Erythroblast (primary cell): ENCODE results near the gene UPK3BL2.
"Not testable (repeated sequence)": the region's sequence is repeated elsewhere in the genome, so short reads cannot be mapped to it uniquely, and the experiment has no call there.

ENCODE experiments used
- GATA1 ChIP-seq: IDR thresholded peaks from 2 replicates; pipeline ENCODE4 v1.6.1; 2011; ENCODE audit warnings: low read depth, mild to moderate bottlenecking, control low read depth, low read length, moderate library complexity
- POLR2A ChIP-seq: IDR thresholded peaks from 2 replicates; pipeline ENCODE4 v1.6.1; 2011; ENCODE audit warnings: mild to moderate bottlenecking, low read length

DNA sequence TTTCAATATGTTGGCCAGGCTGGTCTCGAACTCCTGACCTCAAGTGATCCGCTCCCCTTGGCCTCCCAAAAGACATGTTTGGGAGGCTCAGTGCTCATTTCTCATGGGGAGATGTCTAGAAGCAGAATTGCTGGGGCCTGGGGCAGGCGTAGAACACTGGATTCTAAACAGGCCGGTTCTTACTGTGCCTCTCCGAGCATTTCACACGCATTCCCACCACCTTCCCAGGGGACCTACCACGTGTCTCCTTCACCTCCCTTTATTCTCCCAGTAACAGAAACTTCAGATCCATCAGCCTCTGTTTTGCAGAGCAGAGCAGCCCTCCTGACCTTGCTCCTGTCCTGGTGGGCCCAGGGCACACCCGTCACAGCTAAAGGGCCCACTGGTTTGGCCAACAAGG lies 16.3 kb downstream of the UPK3BL2 start:
- TF ChIP-seq POLR2A, GATA1: not testable (repeated sequence)
